NCI-H1048 (cell line): ENCODE data around the gene PCBP3.
"Not testable (repeated sequence)": the region's sequence is repeated elsewhere in the genome, so short reads cannot be mapped to it uniquely, and the experiment has no call there.

Experiments used
- DNase-seq: peaks from one replicate; lab custom pipeline; 2025; lab: John Stamatoyannopoulos, UW

The PCBP3 gene

DNA sequence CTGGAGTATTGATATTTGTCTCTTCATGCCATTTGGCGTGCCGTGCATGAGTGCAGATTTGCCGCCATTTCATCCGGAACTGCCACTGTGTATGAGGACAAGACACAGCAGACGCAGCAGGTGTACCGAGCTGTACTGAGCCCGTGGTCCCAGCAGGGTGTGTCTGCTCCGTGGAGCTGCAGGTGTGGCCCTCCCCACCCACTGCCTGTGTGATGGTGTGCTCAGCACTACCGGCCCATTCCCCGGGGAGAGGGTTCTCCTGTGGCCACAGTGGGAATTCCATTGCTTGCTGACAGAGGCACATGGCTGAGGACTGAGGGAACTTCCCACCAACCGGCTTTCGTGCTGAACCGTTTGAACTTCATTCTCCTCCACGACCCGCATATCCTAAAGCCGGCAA, 303.8 kb downstream of the PCBP3 start:
- no peak for DNase-seq

DNA sequence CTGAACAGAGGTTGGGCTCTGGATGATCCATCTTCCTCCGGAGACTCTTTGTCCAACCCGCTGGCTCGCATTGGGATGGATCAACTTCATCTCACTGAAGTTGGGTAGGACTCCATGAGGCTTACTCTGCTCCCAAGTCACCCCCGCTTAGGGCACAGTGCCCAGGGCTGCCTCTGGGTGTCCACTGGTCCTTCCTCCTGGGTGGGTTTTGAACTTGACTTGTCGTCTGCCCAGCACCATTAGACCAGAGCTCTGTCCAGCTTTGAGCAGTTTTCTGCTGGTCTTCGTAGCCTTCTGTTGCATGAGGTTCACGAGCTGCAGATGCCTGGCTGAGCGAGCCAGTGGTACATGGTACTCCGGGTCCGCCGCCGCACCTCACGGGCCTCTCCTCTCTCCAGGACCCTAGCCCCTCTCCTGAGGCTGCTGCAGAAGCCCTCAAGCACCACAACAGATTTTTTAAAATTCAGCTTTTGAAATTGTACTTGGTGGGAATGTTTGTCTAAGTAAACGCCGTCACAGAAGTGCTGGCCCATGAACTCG, 304.3 kb downstream of the PCBP3 start:
- DNase-seq, result no peak

DNA sequence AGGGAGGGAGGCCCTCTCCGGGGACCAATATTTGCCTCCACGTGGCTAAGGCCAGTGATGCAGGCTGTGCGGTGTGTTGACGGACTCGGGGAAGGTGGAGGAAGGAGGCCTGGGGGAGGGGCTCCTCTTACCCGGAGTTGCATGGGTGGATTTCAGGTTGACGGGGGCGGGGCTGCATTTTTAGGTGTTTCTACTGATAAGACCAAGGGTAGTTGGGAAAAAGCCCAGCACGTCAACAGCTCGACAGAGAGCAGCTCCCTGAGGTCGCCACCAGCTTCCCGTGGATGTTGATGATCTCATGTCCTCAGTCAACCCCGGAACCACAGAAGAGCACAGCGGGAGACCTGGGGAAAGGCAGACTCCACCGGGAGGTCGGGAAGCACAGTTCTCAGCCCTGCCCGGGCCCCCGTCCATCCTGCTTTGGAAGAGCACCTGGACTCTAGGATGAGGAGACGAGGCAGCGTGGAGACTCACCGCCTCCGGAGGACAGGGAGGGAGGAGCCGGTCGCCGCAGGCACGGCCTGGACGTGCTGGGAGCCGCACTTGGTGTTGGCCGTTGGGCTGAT, 305.1 kb downstream of the PCBP3 start:
- DNase-seq, result no peak

DNA sequence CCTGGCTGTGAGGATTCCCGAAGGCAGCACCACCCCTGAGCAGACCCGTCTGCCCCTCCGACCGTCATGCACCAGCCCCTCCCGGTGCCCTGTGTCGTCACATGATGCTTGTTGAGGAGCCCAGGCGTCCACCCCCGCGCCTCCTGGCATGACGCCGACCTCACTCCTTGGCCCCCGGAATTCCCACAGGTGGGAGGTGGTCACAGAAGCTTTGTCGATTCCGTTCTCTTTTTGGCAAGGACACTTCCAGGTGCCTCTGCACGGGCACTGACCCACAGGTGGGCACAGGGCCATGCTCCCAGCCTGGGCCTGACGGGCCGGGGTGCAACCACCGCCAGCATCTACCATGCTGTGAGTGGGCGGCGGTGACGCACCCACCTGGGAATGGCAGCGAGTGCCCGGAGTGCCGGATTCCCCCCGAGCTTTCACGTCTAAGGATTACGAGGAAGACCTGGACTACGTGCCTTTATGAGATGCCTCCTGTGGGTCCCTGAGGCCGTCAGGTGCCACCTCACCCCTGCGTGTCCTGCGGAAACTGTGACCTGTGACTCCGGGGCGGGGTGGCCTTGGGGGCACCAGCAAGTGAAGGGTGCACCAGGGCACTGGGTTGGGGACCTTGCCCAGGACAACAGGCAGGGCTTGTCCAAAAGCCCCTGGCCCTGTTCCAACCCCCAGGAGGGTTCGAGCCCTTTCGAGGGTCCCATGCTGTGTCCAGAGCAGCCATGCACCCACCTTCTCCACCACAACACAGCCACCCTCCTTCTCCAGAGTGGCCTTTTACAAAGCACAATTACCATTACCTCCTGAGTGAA, 306.6 kb downstream of the PCBP3 start:
- no peak for DNase-seq

DNA sequence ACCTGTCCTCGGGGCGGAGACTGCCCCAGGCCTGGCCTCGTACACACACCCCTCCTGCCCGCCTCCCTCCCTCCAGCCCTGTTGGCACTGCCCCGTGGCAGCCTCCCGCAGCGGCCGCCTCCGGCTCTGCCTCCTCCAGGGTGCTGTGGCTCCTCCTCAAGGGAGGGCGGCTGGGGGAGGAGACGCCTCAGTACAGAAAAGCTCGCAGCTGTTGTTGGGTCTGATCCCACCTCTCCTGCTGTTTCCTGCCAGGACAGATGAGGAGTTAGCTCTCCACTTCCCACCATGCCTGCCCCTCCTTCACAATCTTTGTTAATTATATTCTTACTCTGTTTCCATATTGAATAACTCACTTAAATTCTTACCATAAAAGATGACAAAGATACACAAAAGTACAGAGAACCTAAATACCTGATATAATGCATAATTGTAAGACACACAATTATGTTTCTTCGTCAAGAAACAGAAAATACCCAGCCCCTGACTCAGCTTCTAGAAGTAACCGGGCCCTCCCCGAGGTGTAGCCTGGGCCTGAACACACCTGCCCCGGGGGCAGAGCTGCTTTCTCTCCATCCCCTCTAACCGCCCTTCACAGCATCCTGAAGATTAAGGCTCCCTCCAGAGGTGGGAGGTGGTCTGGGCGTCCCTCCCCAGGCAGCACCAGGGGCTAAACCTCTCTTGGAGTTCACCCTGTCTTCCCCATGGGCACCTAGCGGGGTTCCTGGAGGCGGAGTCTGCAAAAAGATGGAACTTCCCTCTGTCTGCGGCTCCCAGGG, 307.4 kb downstream of the PCBP3 start:
- DNase-seq, result no peak

DNA sequence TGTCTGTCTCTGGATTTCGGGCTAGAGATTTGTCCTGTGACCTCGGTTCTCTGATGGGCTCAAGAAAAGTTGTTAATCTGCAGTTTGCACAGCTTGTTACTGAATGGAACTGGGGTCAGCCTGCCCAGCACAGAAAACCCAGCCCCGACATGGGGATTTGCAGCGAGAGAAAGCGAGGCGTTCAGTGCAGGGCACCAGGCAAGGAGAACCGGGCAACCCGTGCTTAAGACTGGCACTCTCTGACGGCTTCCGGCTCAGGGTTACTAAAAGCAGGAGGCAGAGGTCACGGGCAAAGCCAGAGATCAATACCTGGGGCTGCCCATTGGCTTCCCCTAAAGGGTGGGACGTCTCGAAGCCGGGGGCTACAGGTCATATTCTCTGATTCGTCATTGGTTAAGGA, 308.2 kb downstream of the PCBP3 start:
- no peak for DNase-seq

DNA sequence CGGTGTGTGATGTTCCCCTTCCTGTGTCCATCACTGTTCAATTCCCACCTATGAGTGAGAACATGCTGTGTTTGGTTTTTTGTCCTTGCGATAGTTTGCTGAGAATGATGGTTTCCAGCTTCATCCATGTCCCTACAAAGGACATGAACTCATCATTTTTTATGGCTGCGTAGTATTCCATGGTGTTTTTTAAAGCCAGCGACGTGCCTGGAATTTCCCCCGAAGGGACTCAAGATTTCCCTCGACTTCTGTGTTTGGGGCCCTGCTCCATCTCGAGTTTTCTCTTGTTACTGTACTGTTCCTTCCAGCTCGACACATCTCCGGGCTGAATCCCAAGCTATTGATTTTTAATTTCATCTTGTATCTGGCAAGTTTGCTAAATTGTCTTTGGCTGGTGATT, 309.0 kb downstream of the PCBP3 start:
- DNase-seq, result not testable (repeated sequence)

DNA sequence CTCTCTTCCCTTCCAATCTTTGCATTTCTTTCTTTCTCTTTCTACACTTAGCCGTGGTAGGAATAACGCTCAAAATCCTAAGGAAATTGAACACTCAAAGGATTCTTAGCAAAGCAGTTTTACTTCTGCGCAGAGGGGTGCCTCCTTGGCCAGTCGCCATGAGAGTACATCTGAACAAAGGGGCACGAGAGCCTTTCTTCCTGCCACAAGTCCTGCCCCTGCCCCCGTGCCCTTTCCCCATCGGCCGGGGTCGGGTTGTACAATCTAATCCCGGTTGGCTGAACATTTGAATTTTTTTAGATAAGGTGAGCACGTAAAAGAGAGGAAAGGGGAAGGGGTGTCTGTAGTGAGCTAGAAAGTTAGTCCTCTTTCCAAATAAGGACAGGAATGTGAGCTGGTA, 309.4 kb downstream of the PCBP3 start:
- DNase-seq, result no peak

DNA sequence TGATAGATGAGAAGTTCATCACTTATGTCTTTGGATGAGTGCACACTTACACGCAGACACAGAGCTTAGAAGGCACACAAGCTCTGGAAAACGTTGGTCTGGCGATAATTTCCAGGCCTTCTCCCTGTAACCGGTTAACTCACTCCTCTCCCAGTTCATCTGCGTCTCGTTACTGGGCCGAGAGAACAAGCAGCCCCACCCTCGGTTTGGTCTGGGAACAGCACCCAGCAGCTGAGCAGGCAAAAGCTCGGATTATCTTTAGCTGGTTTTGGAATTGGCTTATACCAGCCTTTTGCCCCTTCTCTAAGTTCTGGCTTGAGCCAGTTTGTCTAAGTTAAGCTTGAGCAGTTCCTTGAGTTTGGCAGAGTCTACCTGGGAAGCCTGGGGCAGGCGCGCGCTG, 310.7 kb downstream of the PCBP3 start:
- DNase-seq, result no peak

DNA sequence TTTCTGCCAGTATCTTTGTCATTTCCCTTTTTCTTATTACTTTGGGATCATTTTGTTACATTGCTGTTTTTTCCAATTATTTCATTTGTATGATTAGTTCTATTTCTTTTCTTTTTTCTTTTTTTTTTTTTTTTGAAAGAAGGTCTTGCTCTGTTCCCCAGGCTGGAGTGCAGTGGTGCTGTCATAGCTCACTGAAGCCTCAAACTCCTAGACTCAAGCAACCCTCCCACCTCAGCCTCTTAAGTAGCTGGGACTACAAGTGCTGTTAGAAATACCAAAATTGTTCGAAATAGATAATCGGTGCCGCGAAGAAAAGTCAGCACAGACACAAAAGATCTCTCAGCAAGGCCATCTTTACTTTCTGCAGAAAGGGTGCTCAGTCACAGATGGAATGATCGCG, 311.4 kb downstream of the PCBP3 start:
- no peak for DNase-seq

DNA sequence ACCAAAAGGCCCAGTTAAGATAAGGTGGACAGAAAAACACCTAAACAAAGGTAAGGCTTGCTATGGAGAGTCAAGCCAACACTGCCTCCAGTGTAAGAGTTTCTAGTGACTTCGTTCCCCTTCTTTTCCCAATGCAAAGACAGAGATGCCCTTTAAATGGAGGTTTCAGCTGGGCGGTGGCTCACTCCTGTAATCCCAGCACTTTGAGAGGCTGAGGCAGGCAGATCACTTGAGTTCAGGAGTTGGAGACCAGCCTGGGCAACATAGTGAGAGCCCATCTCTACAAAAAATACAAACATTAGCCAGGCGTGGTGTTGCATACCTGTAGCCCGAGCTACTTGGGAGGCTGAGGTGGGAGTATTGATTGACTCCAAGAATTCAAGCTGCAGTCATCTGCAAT, 314.0 kb downstream of the PCBP3 start:
- no peak for DNase-seq

DNA sequence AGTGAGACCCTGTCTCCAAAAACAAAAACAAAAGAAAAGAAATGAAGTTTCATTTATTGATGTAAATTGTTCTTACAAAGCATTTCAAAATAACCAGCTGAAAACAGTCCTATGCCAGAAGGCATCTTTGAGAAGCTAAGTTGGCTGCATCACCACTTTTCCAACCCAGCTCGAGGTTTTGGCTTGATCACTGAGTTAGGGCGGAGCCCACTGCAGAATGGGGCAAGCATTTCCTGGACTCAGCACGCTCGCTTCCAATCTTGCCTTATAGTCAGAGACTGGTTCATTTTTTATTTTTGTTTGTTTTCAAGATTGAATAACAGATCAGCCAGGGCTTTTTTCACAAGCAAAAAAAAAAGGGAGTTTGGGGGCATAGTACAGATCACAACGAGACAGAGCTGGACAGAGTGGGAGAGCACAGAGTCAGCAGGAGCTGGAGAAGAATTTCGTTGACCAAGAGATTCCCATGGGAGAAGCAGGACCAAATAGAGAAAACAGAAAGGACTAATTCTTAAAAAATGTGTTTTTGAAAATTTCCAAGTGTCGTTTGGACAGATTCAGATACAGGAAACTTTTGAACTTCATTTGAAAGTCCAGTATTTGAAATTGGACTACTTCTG, 314.6 kb downstream of the PCBP3 start:
- no peak for DNase-seq

DNA sequence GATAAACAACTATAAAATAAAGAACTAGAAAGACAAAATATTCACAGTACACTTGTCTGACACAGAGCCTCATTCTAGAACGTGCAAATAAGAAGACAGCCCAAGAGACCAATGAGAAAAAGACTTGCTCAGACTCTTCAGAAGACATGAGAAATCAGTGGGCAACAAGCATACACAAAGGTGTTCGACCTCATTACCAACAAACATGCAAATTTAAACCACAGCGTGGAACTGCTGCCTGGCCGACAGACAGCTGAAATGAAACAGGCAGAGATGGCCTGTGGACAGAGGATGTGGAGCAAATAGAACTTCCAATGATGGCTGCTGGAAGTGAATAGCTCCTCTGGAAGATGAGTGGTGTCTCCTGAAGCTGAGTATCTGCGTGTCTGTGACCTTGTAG, 315.7 kb downstream of the PCBP3 start:
- DNase-seq, result no peak

DNA sequence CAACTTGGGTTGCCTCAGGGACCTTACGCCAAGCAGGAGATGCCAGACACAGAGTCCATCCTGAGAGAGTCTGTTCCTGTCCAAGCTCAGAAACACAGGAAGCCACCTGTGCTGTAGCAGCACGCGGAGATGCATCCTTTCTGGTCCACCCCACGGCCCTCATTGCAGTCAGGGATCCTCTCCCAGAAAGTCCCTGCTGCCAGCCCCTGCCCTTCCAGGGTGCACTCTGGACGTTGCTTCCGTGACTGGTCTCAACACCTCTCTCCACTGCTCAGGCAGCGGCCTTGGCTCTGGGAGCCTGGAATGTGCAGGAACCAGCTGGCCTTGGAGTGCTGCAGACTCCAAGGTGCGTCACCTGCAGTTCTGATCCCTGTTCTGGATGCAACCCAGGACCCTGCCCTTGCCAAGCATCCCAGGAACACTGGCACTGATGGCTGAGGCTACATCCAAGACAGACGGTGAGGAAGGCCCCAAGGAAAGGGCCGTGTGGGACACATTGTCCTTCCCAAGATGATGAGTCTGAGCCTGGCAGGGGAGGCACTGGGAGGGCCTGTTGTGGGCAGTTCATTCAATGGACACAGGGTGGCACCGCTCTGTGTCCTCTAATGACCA, 316.4 kb downstream of the PCBP3 start:
- DNase-seq, result no peak

DNA sequence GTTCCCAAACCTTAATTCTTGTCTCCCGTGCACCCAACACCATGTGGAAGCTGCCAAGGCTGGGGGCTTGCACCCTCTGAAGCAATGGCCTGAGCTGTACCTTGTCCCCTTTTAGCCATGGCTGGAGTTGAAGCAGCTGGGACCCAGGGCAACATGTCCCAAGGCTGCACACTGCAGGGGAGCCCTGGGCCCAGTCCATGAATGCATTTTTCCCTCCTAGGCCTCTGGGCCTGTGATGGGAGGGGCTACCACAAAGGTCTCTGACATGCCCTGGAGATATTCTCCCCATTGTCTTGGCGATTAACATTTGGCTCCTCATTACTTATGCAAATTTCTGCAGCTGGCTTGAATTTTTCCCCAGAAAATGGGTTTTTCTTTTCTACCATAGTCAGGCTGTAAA, 317.9 kb downstream of the PCBP3 start:
- not testable (repeated sequence) for DNase-seq

DNA sequence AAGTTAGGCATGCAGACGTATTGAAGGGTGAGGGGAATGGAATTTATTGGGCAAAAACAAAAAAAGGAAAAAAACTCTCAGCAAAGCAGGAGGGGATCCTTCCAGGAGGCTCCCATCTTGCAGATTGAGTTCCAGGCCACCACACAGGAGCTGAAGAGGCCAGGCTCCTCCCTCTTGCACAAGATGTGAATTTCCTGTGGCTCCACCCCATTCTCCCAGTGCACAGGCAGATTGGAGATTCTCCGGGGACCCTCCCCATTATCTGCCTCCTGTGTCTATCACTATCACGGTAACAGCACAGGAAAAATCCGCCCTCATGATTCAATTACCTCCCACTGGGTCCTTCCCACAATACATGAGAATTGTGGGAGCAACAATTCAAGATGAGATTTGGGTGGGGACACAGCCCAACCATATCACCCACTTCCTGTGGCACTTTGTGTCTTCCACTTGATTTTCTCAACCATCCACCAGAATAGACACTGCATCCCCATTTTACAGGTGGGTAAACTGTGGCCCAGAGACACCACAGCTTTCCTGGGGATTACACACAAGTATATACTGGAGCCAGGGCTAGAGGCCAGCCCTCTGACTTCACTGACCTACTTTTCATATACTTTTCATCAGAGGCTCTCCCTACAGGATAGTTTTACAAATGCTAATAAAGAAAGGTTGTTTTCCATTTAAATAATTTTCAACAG, 319.2 kb downstream of the PCBP3 start:
- no peak for DNase-seq

DNA sequence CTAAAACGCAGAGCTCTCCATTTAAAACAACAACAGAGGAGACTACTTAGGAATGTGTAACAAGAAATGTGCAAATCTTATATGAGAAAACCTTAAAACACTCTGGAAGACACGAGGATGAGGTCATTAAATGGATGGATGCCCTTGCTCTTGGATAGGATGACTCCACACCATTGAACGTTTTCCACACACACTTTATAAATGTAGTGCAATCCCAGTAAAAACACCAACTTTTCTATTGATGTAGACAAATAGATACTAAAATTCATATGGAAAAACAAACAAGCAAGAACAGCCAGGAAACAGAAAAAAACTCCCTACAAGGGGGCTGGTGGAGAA, 319.7 kb downstream of the PCBP3 start:
- DNase-seq, result no peak

DNA sequence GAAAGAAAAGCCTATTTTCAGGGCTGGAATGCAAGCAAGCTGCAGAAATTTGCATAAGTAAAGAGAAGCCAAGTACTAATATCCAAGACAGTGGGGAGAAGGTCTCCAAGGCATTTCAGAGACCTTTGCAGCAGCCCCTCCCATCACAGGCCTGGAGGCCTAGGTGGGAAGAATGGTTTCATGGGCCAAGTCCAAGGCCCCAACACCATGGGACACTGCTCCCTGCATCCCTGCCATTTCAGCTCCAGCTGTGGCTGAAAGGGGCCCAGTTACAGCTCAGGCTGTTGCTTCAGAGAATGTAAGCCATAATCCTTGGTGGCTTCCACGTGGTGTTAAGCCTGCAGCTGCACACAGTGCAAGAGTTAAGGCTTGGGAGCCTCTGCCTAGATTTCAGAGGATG, 321.1 kb downstream of the PCBP3 start:
- no peak for DNase-seq

DNA sequence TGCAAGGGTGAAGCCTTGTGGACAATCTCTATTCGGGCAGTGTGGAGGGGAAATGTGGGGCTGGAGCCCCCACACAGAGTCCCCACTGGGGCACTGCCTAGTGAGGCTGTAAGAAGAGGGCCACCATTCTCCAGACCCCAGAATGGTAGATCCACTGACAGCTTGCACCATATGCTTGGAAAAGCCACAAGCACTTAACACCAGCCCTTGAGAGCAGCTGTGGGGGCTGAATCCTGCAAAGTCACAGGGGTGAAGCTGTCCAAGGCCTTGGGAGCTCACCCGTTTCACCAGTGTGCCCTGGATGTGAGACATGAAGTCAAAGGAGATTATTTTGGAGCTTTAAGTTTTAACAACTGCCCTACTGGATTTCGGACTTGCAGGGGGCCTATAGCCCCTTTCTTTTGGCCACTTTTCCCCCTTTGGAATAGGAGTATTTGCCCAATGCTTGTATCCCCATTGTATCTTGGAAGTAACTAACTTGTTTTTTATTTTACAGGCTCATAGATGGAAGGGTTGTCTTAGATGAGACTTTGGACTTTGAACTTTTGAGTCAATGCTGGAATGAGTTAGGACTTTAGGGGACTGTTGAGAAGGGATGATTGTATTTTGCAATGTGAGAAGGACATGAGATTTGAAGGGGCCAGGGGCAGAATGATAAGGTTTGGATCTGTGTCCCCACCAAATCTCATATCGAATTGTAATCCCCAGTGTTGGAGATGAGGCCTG, 321.7 kb downstream of the PCBP3 start:
- no peak for DNase-seq

DNA sequence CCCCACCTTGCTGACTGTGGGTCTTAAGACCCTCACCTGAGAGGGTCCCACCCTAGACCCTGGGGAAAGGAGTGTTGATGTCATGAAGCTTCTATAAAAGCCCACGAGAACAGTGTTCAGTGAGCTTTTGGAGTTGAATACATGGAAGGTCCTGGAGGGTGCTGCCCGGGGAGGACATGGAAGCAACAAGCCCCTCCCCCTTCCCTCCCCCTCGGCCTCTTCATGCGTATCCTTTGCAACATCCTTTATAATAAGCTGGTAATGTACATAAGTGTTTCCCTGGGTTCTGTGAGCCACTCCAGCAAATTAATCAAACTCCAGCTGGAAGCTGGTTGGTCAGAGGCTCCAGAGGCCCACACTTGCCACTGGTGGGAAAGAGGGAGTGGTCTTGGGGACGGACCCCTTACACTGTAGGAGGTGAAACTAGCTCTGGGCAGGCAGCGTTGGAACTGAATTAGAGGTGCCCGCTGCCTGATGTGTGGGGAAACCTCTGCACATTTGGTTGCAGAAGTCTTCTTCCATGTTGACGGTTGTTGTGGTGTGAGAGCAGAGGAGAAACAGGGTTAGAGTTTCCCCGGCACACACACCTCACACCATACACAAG, 323.4 kb downstream of the PCBP3 start:
- no peak for DNase-seq
